NK-92 (cell line): ENCODE results near the gene SYNGR1.

ENCODE experiments used
- DNase-seq: peaks from one replicate; lab custom pipeline; 2025; ENCODE audit not compliant: unreplicated experiment; lab: John Stamatoyannopoulos, UW

Gene SYNGR1

GRCh38 chr22:39368461-39368911 lies 18.7 kb downstream of the SYNGR1 start:
- no peak for DNase-seq

DNA sequence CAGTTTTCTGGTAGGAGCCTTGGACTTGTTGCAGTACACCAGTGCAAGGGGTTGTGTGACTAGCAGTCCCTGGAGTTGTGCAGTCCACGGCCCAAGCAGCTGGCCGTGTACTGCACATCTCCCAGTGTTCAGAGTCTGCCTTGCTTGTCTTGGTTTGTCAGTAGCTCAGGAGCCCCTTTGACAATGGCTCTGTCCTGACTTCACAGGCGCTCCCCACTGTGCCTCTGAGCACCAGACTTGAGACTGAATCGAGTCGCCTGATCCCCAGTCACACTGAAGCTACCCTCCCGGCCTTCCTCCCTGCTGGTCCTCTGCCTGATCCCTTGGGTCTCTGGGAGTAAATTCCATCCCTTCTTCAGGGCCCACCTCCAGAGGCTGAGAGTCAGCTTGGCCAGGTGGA lies 19.4 kb downstream of the SYNGR1 start:
- DNase-seq = no peak

DNA sequence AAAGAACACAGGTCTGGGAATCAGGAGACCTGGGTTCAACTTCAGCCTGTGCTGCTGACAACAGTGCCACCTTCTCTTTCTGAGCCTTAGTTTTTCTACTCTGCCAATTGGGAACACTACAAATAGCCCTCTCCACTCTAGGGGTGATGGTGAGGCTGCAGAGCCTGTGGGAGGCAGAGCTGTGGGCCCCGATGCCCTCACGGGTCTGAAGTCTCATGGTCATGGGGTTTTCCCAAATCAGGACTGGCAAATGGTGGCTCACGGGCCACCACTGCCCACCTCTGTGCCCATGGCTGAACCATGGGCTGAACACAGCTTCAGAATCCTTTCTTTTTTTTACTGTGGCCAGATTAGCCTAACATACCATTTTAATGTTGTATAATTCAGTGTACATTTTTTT lies 19.8 kb downstream of the SYNGR1 start:
- no peak for DNase-seq

- no peak for DNase-seq
Measured at GRCh38 chr22:39371732-39372131, 21.9 kb downstream of the SYNGR1 start.

GRCh38 chr22:39374191-39374590 lies 24.4 kb downstream of the SYNGR1 start:
- no peak for DNase-seq

- DNase-seq = no peak
Measured at GRCh38 chr22:39374801-39375200, 25.0 kb downstream of the SYNGR1 start.

GRCh38 chr22:39375646-39376045 lies 25.9 kb downstream of the SYNGR1 start:
- no peak for DNase-seq

- no peak for DNase-seq
Measured at GRCh38 chr22:39379756-39380730, 30.3 kb downstream of the SYNGR1 start.

- DNase-seq = no peak
Measured at GRCh38 chr22:39381009-39381755, 31.4 kb downstream of the SYNGR1 start.

DNA sequence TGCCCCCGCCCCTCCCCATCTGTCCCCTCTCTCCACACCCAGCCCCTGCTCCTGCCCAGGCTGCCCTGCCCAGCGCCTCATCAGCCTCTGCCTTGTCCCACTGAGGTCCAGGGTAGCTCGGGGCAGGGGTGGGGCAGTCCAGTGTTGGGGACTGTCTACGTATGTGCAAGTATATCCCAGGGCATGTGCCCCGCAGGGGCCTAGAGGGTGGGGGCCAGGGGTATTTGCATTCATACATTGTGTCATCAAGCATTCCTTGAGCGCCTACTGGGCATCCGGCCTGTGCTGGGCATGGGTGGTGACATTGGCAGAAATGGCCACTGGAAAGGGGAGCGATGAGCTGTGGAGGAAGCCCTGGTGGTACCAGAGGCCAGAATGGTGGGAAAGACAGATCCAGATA lies 32.1 kb downstream of the SYNGR1 start:
- DNase-seq = no peak

GRCh38 chr22:39382410-39382809 lies 32.6 kb downstream of the SYNGR1 start:
- DNase-seq = no peak

- no peak for DNase-seq
Measured at GRCh38 chr22:39383841-39384625, 34.2 kb downstream of the SYNGR1 start.

DNA sequence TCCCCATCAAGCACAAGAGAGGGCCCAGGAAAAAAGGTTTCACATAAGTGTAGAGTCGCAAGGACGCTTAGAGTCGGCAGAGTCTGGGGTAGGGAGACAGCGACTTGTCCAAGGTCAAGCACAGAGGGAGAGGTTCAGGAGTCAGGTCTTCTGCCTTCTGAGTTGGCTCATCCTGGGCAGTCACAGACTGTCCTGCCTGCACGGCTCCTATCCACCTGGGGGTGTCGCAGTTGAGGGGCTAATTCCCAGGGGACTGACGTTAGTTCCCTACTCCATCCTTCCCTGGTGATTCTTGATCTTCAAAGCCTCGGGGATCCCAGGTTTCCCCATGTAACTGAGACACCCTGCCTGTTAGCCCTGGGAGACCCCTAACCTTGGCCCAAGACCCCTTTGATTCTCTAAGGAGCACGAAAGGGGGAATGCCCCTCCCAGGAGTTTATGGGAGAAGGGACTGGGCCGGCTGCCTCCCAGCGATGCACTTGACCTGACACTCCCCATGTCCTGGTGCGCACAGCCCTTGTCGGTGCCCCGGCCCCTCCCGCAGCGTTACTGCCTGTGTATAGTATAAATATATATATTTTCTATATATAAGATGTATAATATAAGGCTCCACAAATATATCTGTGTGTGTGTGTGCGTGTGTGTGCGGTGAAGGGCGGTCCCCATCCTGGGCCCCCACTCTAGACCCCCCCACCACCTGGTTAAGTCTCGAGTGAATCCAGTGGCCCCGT lies 35.1 kb downstream of the SYNGR1 start:
- DNase-seq = no peak

GRCh38 chr22:39388261-39389011 lies 38.6 kb downstream of the SYNGR1 start:
- DNase-seq = no peak

DNA sequence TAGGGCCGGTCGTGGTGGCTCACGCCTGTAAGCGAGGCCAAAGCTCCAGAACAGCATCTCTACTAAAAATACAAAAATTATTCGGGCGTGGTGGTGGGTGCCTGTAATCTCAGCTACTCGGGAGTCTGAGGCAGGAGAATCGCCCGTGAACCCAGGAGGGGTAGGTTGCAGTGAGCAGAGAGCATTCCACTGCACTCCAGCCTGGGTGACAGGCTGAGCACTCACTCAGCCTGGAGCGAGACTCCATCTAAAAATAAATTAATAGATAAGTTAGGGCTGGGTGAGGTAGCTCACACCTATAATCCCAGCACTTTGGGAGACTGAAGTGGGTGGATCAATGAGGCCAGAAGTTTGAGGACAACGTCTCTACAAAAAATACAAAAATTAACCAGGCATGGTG lies 39.6 kb downstream of the SYNGR1 start:
- no peak for DNase-seq

DNA sequence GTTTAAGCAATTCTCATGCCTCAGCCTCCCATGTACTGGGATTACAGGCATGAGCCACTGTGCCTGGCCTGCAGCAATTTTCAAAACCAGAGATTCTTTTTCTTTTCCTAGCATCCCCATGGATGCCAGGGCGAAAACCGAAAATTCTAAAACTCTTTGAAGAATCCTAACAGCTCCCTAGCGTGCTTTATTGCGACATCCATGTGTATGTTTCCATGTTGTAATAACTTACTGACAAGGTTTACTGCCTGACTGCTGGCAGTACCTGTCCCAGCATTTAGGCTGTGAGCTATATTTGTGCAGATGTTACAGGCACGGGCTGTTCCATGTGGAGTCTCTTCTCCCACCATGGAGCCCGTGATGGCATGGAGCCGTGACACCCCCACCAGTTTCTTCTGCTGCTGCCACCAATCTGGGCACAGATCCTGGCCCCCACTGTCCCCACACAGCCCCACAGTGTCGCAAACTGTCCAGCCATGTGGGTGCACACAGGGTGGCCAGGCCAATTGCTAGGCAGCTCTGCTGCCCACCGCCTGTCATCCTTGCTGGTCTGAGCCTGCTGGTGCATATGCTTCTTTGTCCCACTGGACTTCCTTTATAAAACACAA lies 42.7 kb downstream of the SYNGR1 start:
- no peak for DNase-seq

DNA sequence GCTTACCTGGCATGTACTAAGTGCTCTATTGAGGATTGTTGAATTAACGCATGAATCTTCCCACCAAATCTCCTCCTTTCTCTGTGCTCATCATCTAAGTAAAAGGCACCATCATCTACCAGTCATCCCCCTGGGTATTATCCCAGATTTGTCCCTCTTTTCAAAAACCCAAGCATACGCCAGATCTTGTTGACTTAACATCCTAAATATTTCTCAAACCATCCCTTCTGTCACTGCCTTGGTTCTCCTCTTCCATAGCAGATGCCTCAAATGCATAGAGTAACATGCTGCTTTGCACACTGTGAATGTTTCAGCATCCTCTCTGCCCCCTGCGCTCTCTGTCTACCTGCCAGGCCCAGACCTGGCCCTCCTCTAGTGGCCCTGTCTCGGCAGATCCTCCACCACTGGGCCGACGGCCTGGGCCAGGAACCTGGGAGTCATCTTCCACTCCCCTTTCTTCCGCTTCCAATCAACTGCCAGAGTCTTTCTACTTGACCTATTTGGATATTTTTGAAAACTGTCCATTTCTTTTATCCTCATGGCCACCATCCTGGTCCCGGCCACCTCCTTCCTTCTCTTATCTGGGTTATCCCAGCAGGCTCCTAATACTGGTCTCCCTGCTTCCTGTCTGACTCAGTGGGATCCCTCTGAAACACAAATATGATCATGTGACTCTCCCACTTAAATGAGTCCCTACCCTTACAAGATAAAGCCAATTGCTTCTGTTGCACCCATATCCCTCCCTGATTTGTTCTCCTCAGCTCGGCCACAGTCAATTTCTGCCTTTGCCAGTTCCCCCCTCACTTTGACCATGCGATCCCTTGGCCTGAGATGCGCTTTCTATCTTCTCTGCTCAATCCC lies 46.4 kb downstream of the SYNGR1 start:
- DNase-seq = no peak

DNA sequence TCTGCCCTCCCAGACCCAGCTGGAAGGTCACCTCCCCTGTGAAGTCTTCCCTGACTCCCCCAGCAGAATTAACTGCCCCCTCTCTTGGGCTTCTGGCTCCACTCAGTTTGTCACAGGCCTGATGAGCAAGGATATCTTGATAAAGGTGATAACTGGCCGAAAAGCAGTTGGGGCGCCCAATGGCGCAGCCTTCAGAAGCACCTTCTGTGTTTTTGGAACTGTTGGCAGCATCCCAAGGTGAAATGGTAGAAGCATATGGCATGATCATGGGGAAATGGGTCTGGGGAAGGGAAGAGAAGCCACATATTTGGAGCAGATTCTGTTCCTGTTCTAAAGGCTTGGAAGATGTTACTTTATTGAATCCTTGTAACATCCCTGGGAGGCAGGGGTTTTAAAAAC lies 47.0 kb downstream of the SYNGR1 start:
- DNase-seq = no peak

GRCh38 chr22:39401301-39401631 lies 51.5 kb downstream of the SYNGR1 start:
- DNase-seq = no peak
